ENCODE results near the gene VWA2.

DNA sequence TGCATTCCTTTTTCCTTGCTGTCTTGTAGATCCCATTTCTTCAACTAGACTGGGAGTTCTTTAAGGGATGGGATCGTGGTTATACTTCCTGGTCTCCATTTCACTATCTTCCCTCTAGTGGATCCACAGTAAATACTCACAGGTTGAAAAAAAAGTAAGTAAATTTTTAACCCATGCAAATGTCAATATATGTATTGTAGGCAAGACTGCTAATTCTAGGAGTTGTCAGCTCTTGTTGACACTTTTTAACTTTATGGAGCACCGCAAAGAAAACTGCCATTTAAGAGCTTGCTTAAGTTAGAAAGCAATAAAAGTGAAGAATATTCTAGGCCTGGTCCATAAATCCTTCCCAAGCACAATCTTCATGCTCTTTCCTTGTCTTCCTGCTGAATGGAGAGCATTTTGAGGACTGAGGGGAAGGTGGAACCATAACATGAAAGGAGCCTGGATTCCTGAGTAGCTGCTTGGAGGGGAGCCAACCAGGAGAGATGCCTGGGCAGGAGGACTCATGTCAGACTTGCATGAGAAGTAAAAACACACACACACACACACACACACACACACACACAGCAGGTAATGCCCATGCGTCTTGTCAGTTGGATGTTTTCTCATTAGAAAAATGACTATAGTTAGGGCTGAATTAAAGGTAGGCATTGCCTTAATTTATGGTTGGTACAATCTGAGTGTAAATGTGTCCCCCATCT lies 32.2 kb downstream of the VWA2 start:
- TF ChIP-seq CTCF (IDR thresholded peaks at IDR 0.05) = no peak
- no peak for TF ChIP-seq POLR2A (IDR thresholded peaks at IDR 0.05)

All from uterus (tissue), 2 donors.